ENCODE data around the gene NHEJ1.

Gene NHEJ1

GRCh38 chr2:219054956-219055903 is 105.4 kb downstream of the NHEJ1 start:
- no peak overlapping the region for H3K4me3 ChIP-seq (ENCODE audit: control insufficient read depth, low read depth, low read length)
- DNase-seq (ENCODE audit: low read depth) = no peak
- no peak for TF ChIP-seq CTCF (conservative IDR thresholded peaks at IDR 0.05; ENCODE audit: control insufficient read depth, insufficient read depth, low read depth, low read length)

GRCh38 chr2:219049282-219049681 is 111.3 kb downstream of the NHEJ1 start:
- DNase-seq (ENCODE audit: low read depth) = no peak

GRCh38 chr2:219045937-219046550 is 114.6 kb downstream of the NHEJ1 start:
- H3K4me3 ChIP-seq (ENCODE audit: control insufficient read depth, low read depth, low read length) = no peak overlapping the region
- TF ChIP-seq CTCF (conservative IDR thresholded peaks at IDR 0.05; ENCODE audit: control insufficient read depth, insufficient read depth, low read depth, low read length) = no peak
- DNase-seq (ENCODE audit: low read depth) = peak; percentile 31

More at GRCh38 chr2:219049282-219049681, 111.3 kb downstream of the NHEJ1 start:
- TF ChIP-seq CTCF (conservative IDR thresholded peaks at IDR 0.05; ENCODE audit: control insufficient read depth, insufficient read depth, low read depth, low read length) = no peak
- no peak overlapping the region for H3K4me3 ChIP-seq (ENCODE audit: control insufficient read depth, low read depth, low read length)

- no peak for TF ChIP-seq CTCF (conservative IDR thresholded peaks at IDR 0.05; ENCODE audit: control insufficient read depth, insufficient read depth, low read depth, low read length)
- DNase-seq (ENCODE audit: low read depth) = no peak
- no peak overlapping the region for H3K4me3 ChIP-seq (ENCODE audit: control insufficient read depth, low read depth, low read length)
Measured at GRCh38 chr2:219042750-219043149, 117.9 kb downstream of the NHEJ1 start.

GRCh38 chr2:219042157-219042556 is 118.5 kb downstream of the NHEJ1 start:
- no peak for DNase-seq (ENCODE audit: low read depth)
- TF ChIP-seq CTCF (conservative IDR thresholded peaks at IDR 0.05; ENCODE audit: control insufficient read depth, insufficient read depth, low read depth, low read length) = no peak
- H3K4me3 ChIP-seq (ENCODE audit: control insufficient read depth, low read depth, low read length) = no peak overlapping the region

- peak within 1 kb of the TSS; percentile 44 for H3K4me3 ChIP-seq (ENCODE audit: control insufficient read depth, low read depth, low read length)
- DNase-seq (ENCODE audit: low read depth) = peak; percentile 56
- TF ChIP-seq CTCF (conservative IDR thresholded peaks at IDR 0.05; ENCODE audit: control insufficient read depth, insufficient read depth, low read depth, low read length) = no peak
Measured at GRCh38 chr2:219041252-219041651, 119.4 kb downstream of the NHEJ1 start, which contains the start of gene CFAP65. Gene CFAP65 (minus strand): TSS chr2:219041516. CDS start chr2:219039048, 2,468 bp downstream.

All from fibroblast of mammary gland (primary cell).